Neural cell (in vitro differentiated cells): ENCODE measurements around the gene PDE11A. TPM values are rescaled to one million over a fixed set of nuclear protein-coding genes. Genes with fewer than 3 reads are reported as not detected.

Source experiments
- H2AFZ ChIP-seq: fragments of 200-600, 300-800 bp; sonication (generic), shearing (Covaris generic); 2 replicates; pipeline ENCODE4 v1.6.0; 2014; ENCODE audit warnings: low read depth, mild to moderate bottlenecking, antibody characterized with exemption, low read length, moderate library complexity
- H3F3A ChIP-seq: fragments of 200-600 bp; shearing (Covaris generic); 2 replicates; pipeline ENCODE4 v1.6.1; 2016; ENCODE audit warnings: mild to moderate bottlenecking, moderate library complexity, mixed read lengths, antibody characterized with exemption, low read length; ENCODE audit not compliant: insufficient read depth, poor library complexity, severe bottlenecking
- H3K27ac ChIP-seq: fragments of 200-600, 300-800 bp; sonication (generic), shearing (Covaris generic); 2 replicates; pipeline ENCODE4 v1.5.1; 2014; ENCODE audit warnings: mild to moderate bottlenecking, low read length, moderate library complexity
- H3K27me3 ChIP-seq: fragments of 300-800, 200-600 bp; sonication (generic), shearing (Covaris generic); 2 replicates; pipeline ENCODE4 v1.6.0; 2014; ENCODE audit warnings: mild to moderate bottlenecking, low read depth, low read length, moderate library complexity; ENCODE audit not compliant: insufficient read depth
- H3K36me3 ChIP-seq: fragments of 300-800, 200-600 bp; sonication (generic), shearing (Covaris generic); 2 replicates; pipeline ENCODE4 v1.5.1; 2014; ENCODE audit warnings: mild to moderate bottlenecking, antibody characterized with exemption, low read length, moderate library complexity; ENCODE audit not compliant: insufficient read depth
- H3K4me2 ChIP-seq: fragments of 300-800, 200-600 bp; sonication (generic), shearing (Covaris generic); 2 replicates; pipeline ENCODE4 v1.6.0; 2014; ENCODE audit warnings: mild to moderate bottlenecking, low read length
- H3K4me3 ChIP-seq: fragments of 300-800, 200-600 bp; sonication (generic), shearing (Covaris generic); 2 replicates; pipeline ENCODE4 v1.5.1; 2014; ENCODE audit warnings: mild to moderate bottlenecking, low read length, moderate library complexity
- H3K79me2 ChIP-seq: fragments of 200-600 bp; shearing (Covaris generic); replicated peaks from 2 replicates; pipeline ENCODE4 v1.6.0; 2014; ENCODE audit warnings: mild to moderate bottlenecking, low read length, moderate library complexity; ENCODE audit not compliant: insufficient read depth
- H3K9ac ChIP-seq: fragments of 300-800, 200-600 bp; sonication (generic), shearing (Covaris generic); 2 replicates; pipeline ENCODE4 v1.6.1; 2016; ENCODE audit warnings: mild to moderate bottlenecking, low read length, mixed read lengths
- H3K9me2 ChIP-seq: fragments of 200-600 bp; shearing (Covaris generic); 2 replicates; pipeline ENCODE4 v1.6.1; 2016; ENCODE audit warnings: mild to moderate bottlenecking, low read length, mixed read lengths; ENCODE audit not compliant: insufficient read depth
- H3K9me3 ChIP-seq: fragments of 200-600, 300-800 bp; sonication (generic), shearing (Covaris generic); 2 replicates; pipeline ENCODE4 v1.6.1; 2016; ENCODE audit warnings: mild to moderate bottlenecking, mixed run types, low read length, moderate library complexity, mixed read lengths
- H4K20me1 ChIP-seq: fragments of 200-600 bp; shearing (Covaris generic); 2 replicates; pipeline ENCODE4 v1.6.1; 2016; ENCODE audit warnings: mild to moderate bottlenecking, mixed run types; ENCODE audit not compliant: insufficient read depth
- EP300 ChIP-seq: fragments of 450-650 bp; conservative IDR thresholded peaks from 2 replicates; pipeline ENCODE4 v1.6.1; 2014; ENCODE audit warnings: antibody characterized with exemption, mild to moderate bottlenecking, moderate library complexity; ENCODE audit not compliant: poor library complexity, severe bottlenecking
- EZH2 ChIP-seq: fragments of 200-600, 300-800 bp; shearing (Covaris generic), sonication (generic); IDR thresholded peaks from 2 replicates; pipeline ENCODE4 v1.6.1; 2014; ENCODE audit warnings: antibody characterized with exemption, low read length, borderline replicate concordance, mild to moderate bottlenecking; ENCODE audit not compliant: insufficient read depth, poor library complexity, severe bottlenecking
- MXI1 ChIP-seq: fragments of 450-650 bp; conservative IDR thresholded peaks from 2 replicates; pipeline ENCODE4 v1.6.1; 2014; ENCODE audit warnings: antibody characterized with exemption, mild to moderate bottlenecking; ENCODE audit not compliant: poor library complexity, severe bottlenecking
- RAD21 ChIP-seq: fragments of 450-650 bp; conservative IDR thresholded peaks from 2 replicates; pipeline ENCODE4 v1.6.1; 2014; ENCODE audit warnings: antibody characterized with exemption, mild to moderate bottlenecking, moderate library complexity
- REST ChIP-seq: IDR thresholded peaks from 2 replicates; pipeline ENCODE4 v1.6.1; 2012; ENCODE audit warnings: borderline replicate concordance
- SMC3 ChIP-seq: fragments of 450-650 bp; conservative IDR thresholded peaks from 2 replicates; pipeline ENCODE4 v1.6.1; 2014; ENCODE audit warnings: antibody characterized with exemption, mild to moderate bottlenecking, moderate library complexity; ENCODE audit not compliant: poor library complexity
- TAF1 ChIP-seq: IDR thresholded peaks from 2 replicates; pipeline ENCODE4 v1.6.1; 2012; ENCODE audit warnings: low read depth
- polyA plus RNA-seq: library from polyadenylated mRNA; depleted of rRNA; stranded (reverse); fragments of >200 nt; gene quantifications from 2 replicates; pipeline ENCODE4 v1.2.3, GENCODE V29; 2014
- TF ChIP-seq, protein P1 (sequence below): fragments of 450-650 bp; IDR thresholded peaks from 2 replicates; pipeline ENCODE4 v1.5.1; 2014; ENCODE audit warnings: antibody characterized with exemption, mild to moderate bottlenecking, moderate library complexity; ENCODE audit not compliant: poor library complexity, severe bottlenecking

PDE11A gene
- polyA plus RNA-seq, 1 donor from 2014 or later = 0.89 TPM

GRCh38 chr2:177728399-177728765 lies 344.2 kb downstream of the PDE11A start:
- Histone ChIP-seq H3K27ac (no peak overlapping the region), H3K27me3 (no peaks in the 10 kb centered on the region)
- no peak for TF ChIP-seq RAD21
- no peak for TF ChIP-seq REST
- TF ChIP-seq EP300 = no peak
- TF ChIP-seq MXI1 = no peak
- no peak for TF ChIP-seq TAF1

GRCh38 chr2:177727577-177728398 lies 344.8 kb downstream of the PDE11A start:
- Histone ChIP-seq H3K9me2 (no peaks in the 10 kb centered on the region), H3K4me3 (no peak overlapping the region), H4K20me1 (no peaks in the 10 kb centered on the region), H3K36me3 (no peaks in the 10 kb centered on the region), H3K4me2 (no peak overlapping the region), H3K27ac (no peak overlapping the region), H3K9ac (no peak overlapping the region), H2AFZ (no peak overlapping the region), H3K79me2 (no peaks in the 10 kb centered on the region), H3K27me3 (no peaks in the 10 kb centered on the region), H3F3A (no peaks in the 10 kb centered on the region), H3K9me3 (no peaks in the 10 kb centered on the region)
- TF ChIP-seq, protein P1, sequence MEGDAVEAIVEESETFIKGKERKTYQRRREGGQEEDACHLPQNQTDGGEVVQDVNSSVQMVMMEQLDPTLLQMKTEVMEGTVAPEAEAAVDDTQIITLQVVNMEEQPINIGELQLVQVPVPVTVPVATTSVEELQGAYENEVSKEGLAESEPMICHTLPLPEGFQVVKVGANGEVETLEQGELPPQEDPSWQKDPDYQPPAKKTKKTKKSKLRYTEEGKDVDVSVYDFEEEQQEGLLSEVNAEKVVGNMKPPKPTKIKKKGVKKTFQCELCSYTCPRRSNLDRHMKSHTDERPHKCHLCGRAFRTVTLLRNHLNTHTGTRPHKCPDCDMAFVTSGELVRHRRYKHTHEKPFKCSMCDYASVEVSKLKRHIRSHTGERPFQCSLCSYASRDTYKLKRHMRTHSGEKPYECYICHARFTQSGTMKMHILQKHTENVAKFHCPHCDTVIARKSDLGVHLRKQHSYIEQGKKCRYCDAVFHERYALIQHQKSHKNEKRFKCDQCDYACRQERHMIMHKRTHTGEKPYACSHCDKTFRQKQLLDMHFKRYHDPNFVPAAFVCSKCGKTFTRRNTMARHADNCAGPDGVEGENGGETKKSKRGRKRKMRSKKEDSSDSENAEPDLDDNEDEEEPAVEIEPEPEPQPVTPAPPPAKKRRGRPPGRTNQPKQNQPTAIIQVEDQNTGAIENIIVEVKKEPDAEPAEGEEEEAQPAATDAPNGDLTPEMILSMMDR = no peak
- TF ChIP-seq REST = no peak
- TF ChIP-seq SMC3 = no peak
- no peak for TF ChIP-seq EP300
- no peak for TF ChIP-seq EZH2
- no peak for TF ChIP-seq MXI1
- no peak for TF ChIP-seq TAF1

More at GRCh38 chr2:177728399-177728765, 344.2 kb downstream of the PDE11A start:
- H3K79me2 ChIP-seq = no peaks in the 10 kb centered on the region
- no peak overlapping the region for H3K4me3 ChIP-seq
- no peaks in the 10 kb centered on the region for H4K20me1 ChIP-seq
- H2AFZ ChIP-seq = no peak overlapping the region
- H3K9me2 ChIP-seq = no peaks in the 10 kb centered on the region
- no peak overlapping the region for H3K9ac ChIP-seq
- H3K4me2 ChIP-seq = no peak overlapping the region
- no peaks in the 10 kb centered on the region for H3F3A ChIP-seq
- H3K9me3 ChIP-seq = no peaks in the 10 kb centered on the region
- no peaks in the 10 kb centered on the region for H3K36me3 ChIP-seq
